COLO668 (cell line): ENCODE data around the gene DMRT1.

ENCODE experiments used
- DNase-seq: peaks from one replicate; lab custom pipeline; 2025; ENCODE audit not compliant: unreplicated experiment; lab: John Stamatoyannopoulos, UW

Gene DMRT1

DNA sequence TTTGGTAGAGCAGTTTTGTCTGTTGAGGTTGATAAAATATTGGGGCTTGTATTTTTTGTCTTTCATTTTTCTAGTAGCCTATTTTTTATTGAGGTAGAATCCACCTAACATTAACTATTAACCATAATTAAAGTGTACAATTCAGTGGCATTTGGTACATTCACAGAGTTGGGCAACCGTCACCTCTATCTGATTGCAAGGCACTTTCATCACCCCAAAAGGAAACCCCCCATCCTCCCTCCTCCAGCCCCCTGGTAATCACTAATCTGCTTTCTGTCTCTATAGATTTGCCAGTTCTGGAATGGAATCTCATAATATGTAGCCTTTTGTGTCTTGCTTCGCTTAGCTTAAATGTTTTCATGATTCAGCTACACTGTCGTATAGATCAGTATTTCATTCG, 79.4 kb downstream of the DMRT1 start:
- no peak for DNase-seq

DNA sequence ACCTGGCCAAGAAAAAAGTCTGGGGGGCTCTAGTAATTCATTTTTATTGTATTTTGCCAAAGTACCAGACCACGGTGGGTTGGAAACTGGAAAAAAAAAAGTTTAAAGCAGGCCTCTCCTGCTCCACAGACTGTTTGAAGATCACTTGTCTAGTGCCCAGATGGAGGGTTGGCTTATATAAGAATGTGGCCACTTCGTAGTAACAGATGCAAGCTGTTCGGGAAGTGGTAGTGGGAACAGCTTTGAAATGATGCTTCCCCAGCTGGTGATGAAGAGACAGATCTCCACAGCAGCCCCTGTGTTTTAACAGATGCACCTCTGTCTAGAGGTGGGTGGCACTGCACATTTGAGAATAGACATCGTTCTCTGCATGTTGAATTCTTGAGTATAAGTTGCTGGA, 80.7 kb downstream of the DMRT1 start:
- DNase-seq = no peak

DNA sequence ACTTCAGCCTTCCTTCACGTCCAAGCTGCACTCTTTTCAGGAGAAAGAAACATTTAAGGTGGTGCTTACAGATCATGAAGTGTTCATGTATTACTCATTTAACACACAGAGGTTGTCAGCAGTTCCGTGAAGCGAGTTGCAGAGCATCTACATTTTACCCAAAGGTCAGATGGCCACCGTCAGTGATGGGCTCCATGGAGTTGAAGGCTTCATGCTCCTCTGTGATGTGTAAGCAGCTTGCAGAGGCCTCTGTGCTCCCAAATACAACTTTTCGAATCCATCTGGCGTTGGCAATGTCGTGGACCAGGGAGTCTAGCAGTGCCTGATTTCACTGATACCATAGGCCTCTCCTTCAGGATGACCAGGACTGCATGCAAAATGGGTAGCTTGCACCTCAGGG, 81.2 kb downstream of the DMRT1 start:
- no peak for DNase-seq

DNA sequence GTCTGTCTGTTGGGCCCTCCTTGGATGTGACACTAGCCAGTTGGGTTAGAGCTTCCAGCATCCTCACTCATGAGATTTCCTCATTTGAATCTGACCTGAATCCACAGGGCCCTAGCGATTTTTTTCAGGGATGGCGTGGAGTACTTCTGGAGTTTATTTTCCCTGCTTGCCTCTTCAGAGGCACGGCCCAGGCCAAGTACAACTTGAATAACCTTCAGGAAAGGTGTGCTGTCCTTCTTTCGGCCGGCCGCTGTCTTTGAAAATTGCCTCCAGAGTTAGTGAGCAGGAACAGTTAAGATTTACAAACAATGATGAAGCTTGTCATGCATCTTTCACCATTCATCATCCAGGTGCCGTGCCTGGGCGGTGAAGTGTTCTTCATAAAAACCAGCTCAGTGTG, 85.5 kb downstream of the DMRT1 start:
- no peak for DNase-seq

DNA sequence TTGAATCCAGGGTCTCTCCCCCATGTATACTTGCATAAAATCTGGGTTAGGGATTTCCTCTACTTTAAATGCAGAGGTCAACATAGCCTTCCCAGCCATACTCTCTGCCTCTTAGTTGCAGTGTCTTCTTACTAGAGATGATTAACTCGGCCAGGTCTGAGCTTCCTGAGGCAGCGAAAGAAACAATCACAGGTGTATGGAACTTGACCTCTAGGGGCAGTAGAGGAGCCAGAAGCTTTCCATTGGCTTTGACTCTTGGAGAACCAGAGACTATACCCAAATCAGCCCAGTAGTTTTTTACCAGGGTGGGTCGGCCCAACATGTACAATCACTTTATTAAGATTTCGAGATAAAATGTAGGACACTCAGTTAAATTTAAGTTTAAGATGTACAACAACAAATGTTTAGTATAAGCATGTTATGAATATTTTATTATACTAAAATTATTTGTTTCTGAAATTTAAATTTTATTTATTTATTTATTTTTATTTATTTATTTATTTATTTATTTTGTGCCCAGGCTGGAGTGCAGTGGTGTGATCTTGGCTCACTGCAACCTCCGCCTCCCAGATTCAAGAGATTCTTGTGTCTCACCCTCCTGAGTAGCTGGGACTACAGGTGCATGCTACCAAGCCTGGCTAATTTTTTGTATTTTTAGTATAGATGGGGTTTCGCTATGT, 87.0 kb downstream of the DMRT1 start:
- DNase-seq = peak; percentile 14

DNA sequence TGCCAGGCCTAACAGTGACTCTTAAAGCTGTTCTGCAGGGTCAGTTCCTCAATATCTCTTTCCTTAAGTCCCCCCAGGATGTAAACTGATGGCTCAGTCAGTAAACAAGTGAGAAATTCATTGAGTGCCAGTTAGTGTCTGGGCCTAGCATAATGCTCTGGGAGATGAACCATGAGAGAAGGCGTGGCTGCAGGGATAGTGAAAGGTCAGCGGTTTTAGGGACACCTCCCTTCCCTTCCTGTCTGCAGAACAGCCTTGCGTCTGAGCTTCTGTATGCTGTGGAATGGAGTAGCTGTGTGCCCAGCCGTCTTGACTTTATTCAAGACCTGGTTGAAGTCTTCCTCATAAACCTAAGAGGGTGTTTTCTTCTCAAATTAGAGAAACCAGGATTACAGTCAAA, 88.2 kb downstream of the DMRT1 start:
- DNase-seq = no peak

DNA sequence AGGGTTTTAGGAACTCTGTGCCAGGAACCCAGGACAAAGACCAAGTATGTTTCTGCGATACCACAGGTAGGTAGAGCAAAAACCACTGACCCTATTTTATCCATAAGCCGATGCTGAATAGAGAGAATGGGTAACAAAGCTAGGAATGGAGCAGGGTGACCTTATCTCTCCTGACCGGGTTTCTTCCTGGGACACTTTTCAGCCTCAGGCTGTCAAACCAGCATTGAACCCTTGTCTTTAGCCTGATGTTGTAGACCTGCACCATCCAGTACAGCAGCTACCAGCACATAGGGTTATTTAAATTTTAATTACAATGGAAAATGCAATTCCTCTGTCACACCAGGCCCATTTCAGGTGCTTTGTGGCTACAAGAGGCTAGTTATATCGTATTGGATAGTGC, 91.9 kb downstream of the DMRT1 start:
- DNase-seq = no peak

DNA sequence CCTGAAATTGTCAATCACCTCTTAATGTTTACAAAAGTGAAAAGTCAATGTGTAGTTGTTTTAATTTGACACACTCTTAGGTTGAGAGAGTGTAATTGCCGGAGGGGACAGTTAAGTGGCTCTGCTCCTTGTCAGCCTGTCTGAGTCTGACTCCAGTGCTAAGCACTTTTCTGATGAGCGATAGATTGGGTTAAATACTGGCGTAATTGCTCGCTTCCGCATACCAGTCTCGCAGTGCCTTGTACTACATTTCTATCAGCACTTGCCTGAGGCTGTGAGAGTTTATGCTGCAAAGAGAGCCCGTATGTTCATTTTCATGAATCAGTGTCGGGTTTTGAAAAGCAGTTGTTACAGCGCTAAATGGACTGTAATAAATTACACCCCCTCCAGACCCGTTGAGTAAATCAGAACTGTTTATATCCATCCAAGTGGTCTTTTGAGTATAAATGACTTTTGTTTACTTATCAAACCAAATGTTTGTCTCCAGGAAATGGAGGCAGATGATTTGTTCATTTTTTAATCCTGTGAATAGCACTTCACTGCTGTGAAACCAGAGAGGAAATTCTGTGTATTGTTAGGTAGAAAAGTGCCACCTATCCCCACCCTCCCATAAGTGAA, 94.0 kb downstream of the DMRT1 start:
- peak; percentile 31 for DNase-seq

DNA sequence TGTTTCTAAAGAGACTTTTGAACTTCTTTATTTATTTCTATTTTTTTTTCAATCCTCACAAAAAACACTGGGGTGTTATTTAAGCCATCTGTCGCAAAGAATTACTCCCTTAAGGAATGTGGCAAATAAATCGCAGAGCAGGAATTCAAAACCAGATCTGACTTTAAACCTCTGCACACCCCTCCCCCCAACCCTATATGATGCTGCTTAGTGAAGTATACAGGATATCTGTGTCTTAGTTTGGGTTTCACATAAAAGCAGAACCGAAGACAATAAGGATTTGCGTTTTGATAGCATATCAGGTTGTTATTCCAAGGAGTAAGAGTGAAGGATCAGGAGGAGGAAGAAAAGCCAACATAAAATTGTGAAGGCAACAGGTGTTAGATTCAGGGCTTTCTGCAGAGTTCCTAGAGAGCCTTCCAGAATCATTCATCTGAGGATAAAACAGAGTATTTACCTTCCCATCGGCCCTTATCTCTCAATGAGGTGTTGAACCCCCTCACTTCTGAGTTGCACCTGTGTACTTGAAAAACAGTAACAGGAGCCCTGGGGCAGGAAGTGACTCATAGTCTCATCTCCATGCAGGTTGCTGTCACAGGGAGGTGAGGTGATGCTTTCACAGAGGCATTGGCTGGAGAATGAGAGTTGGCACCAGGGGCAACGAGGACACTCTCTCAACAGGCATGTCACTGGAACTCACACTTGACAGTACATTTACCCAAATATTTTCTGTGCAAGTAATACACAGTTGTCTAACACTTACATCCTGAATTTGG, 101.5 kb downstream of the DMRT1 start:
- DNase-seq = peak; percentile 82

DNA sequence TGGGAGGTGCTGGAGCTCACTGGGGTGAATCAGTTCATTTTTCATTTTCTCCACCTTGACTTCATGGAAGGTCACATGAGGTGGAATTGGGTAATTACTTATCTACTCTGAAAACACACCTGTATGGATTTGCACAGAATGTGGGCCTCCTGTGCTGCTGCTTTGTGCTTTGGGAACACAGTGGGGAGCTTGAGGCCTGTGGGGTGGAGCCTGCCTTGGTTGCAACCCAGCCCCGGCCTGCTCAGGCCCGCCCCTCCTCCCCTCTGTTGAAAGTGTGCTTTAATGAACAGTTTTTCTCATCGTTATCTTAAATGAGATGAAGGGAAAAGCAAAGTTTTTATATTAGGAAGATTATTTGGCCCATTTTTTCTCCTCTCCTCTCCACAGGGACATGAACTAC, 106.5 kb downstream of the DMRT1 start:
- DNase-seq = no peak

DNA sequence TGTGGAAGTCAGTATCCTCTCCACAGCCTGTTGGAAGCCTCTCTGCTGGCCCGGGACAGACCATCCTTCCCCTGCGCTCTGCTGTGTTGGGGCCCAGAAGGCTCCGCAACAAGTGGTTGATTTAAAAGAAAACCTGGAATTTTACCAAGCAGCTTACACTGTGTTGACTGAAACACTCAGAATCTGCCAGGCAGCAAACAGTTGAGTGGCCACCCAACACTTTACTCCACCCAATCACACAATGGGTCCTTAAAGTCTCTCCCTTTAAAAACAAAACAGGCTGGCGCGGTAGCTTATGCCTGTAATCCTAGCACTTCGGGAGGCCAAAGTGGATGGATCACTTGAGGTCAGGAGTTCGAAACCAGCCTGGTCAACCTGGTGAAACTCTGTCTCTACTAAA, 107.0 kb downstream of the DMRT1 start:
- no peak for DNase-seq

DNA sequence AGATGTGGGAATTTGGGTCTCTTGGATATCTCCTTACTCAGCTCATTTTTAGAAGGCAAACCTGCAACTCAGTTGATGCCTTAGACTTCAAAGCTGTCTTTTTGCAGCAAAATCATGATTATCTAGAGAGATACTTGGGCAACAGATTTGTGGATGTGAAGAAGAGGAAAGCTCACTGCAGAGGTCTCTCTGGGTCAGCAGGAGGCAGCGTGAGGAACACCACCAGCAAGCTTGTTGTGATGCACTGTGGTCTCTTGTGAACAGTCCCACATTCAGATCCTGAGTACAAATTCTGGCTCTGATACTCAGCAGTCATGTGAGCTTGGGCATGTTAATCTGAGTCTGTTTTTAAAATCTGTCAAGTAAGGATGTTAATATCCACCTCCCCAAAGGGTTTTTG, 108.6 kb downstream of the DMRT1 start:
- no peak for DNase-seq

DNA sequence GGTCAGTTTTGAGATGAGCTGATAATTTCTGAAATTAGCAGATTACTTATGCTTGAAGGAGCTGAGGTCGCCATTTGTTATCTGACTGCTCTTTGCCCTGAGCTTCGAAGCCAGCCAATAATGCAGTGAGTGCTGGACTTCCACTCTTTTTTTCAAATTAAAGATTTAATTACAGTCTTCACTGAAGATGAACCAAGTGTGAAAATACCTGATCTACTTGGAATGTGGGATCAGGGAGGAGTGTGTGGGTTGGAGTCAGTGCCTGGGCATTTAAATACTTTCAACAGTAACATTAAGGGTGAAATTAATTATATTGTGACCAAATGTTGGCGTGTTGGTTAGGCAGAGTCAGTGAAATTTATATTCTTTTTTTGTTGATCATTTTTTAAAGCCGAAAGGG, 111.0 kb downstream of the DMRT1 start:
- no peak for DNase-seq

DNA sequence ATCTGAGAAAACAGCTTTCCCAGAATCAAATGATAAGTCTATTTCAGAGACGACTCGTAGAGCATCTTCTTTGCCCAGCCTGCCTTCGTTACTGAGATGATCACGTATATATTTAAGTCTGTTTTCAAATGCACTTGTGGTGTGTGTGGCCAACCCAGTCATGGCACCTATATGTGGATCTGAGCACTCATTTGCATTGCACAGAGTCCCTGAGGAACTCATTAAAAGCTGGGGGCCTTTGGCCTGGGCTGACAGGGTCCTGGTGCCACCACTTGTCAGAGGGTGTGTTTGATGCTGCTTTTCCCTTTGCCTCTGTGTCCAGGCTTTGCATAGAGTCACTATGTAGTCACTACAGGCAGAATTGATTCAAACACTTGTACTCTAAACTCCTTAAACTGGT, 117.6 kb downstream of the DMRT1 start:
- DNase-seq = no peak

DNA sequence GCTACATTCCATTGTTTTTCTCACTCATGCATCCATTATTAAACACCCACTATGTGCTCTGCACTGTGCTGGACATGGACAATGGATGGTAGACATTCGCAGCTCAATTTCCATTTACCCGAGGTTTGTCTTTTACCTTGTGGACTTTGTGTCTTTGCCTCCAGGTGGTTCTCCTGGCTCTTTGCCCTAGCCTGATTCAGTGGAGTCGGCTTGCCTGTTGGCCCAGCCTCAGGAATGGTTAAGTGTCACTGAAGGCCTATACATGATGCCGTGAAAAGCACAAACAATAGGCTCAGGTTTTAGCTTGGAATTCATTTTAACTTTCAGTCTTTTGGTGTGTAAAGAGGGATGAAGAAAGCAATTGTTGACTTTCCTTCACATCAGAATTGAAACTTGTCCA, 118.4 kb downstream of the DMRT1 start:
- peak; percentile 19 for DNase-seq

DNA sequence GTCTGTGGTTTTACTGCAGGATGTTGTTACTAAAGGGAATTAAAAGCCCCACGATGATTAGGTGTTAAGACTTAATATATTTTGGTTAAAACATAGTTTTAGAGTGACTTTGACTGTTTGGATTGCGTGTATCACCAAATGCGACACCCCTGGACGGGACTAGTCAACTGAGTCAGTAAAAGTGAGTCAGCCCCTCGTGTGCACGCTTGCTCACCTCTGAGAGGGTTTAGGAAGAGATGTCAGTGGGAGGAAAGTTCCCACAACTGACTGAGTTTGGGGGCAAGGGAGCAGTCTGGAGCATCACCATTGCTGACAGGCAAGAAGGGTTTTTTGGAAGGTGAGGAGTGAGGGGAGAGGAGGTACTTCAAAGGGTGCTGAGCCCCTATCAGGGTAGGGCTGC, 120.5 kb downstream of the DMRT1 start:
- no peak for DNase-seq

DNA sequence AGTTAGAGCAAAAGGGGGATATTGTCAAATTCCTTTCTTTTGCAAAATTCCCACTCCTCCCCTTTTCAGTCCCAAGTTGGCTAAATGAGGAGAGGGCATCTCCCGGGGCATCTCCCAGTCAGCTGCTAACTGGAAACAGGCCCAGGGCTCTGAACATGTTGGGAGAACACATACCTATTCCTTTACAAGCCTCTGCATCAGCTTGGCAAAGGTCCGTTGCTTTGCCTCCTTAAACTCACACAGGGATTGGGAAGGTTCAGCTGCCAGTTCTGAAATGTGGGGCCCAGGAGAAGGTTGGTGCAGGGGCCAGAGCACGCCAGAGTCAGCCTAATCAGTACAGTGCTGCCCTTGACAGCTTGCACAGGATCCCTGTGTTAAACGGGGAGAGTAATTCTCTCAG, 124.0 kb downstream of the DMRT1 start:
- DNase-seq = no peak

DNA sequence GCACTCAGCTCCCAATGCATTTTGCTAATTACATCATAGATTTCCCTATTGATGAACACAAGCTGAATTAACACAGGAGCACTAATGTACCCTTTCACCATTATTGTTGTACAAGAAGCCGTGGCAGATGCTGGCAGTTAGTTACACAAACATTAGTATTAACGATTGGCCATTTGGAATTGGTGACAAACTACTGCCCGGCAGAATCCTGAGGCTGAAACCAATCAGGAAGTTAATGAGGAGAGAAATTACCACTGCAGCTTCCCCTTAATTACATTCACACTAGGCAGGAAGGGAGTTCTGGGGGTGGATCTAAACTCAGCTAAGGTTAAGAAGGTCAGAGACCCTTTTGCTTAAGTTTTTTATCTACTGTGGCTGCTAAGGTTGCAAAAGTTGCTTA, 125.4 kb downstream of the DMRT1 start:
- no peak for DNase-seq

DNA sequence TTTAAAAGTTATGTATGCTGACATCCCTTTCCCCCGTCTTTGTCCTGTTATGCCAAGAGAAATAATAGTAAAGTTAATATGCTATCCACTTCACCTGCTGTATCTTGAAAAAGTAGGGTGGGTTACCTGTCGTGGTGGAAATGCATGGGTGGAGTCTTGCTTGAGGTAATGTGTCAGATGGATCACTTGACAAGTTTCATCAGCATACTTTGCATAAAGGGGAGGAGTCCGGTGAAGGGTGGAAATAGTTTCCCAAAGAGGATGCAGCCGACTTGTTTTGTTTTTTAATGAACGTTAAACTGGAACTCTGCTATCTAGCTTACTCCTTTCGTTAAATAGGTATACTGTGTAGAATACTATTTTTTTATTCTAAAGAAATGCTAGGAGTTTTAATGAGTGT, 125.9 kb downstream of the DMRT1 start:
- DNase-seq = no peak

DNA sequence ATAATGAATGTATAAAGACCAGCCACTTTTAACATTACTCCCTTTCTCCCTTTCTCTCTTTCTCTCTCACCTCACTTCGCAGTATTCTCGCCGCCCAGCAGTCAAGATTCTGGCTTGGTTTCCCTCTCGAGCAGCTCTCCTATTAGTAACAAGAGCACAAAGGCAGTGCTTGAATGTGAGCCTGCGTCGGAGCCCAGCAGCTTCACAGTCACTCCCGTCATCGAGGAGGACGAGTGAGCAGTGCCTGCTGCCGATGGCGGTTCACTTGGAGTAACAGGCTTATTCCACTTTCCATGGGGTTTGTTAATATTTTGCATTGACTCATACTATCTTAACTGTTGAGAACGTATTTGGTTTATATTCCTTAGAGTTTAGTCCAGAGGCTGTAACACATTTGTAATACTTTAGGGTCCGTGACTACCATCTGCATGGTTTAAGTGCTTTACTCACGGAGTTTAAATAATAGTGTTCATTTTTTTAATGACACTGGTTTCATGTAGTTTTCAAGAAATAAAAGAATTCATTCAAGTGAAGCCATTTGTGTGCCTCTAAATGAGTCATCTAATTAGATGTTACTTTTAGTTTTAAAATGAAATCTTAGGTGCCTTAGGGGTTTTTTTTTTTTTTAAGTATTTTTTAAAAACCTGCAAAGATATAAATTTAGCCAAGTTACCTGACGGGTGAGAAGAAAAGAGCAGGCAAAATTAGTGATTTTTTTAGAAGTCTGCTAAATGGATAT, 126.6 kb downstream of the DMRT1 start:
- DNase-seq = no peak

DNA sequence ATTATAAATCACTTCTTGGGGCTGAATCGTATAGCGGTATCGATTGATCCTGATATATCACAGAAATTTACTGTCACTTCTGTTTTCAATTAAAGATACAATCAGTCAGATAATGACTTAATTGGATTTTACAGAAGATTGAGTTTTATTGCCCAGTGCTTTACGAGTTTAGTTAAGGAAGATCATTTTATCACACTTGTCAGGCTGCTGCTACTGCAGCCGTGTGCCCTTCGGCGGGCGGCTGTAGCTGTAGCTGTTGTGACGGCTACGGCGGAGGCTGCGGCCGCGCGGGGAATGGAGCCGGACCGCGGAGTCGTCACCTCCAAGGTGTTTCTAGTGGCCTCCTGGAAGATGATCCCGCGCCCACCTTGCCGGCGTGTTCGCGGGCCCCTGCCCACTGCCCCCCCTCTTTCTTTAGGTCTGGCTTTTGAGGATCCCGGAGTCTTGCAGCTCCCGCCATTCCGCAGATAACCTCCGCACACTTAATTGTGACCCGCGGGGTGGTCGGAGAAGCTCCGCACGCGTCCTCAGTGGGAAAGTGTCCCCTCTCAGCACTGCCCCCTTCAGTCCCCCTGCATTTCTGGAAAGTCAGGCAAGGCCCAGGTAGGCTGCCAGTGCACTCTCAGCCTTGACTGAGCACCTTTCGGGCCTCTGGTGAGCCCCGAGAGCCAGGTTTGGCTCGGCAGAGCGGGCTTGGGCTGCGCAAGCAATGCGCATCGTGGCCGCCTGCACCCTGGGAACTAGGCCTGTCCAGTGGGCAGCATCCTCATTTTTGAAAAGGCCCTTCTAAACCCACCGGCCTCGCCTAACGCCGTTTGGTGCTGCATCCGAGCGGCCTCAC, 128.0 kb downstream of the DMRT1 start:
- no peak for DNase-seq
